Cerebellar cortex (tissue), 1 donor: ENCODE results near the gene TASOR.
"Not testable (repeated sequence)": the region's sequence is repeated elsewhere in the genome, so short reads cannot be mapped to it uniquely, and the experiment has no call there.

Experiments
- DNase-seq: peaks from one replicate; pipeline ENCODE4 v3.0.0-alpha.2; 2015; ENCODE audit warnings: low spot score

The TASOR gene

GRCh38 chr3:56683122-56683817 is at the start of gene TASOR:
Gene TASOR, minus strand, starts transcription at chr3:56683265. Its CDS starts 259 bp downstream, at chr3:56683006.
- peak; percentile 70 for DNase-seq

- no peak for DNase-seq
Measured at GRCh38 chr3:56732109-56732508, 49.0 kb upstream of the TASOR start.

- DNase-seq = no peak
Measured at GRCh38 chr3:56725175-56725574, 42.1 kb upstream of the TASOR start.

- no peak for DNase-seq
Measured at GRCh38 chr3:56724676-56725075, 41.6 kb upstream of the TASOR start.

- DNase-seq = no peak
Measured at GRCh38 chr3:56720849-56721248, 37.8 kb upstream of the TASOR start.

GRCh38 chr3:56718809-56719208 is 35.7 kb upstream of the TASOR start:
- DNase-seq = not testable (repeated sequence)

- no peak for DNase-seq
Measured at GRCh38 chr3:56711344-56711743, 28.3 kb upstream of the TASOR start.

- not testable (repeated sequence) for DNase-seq
Measured at GRCh38 chr3:56707412-56707811, 24.3 kb upstream of the TASOR start.

- no peak for DNase-seq
Measured at GRCh38 chr3:56706629-56707028, 23.6 kb upstream of the TASOR start.

- no peak for DNase-seq
Measured at GRCh38 chr3:56704706-56705105, 21.6 kb upstream of the TASOR start.

GRCh38 chr3:56702490-56703315 is 19.6 kb upstream of the TASOR start:
- DNase-seq = peak; percentile 88

GRCh38 chr3:56700151-56700550 is 17.1 kb upstream of the TASOR start:
- no peak for DNase-seq

- DNase-seq = no peak
Measured at GRCh38 chr3:56694867-56695683, 12.0 kb upstream of the TASOR start.

GRCh38 chr3:56693750-56694149 is 10.7 kb upstream of the TASOR start:
- DNase-seq = no peak

- DNase-seq = not testable (repeated sequence)
Measured at GRCh38 chr3:56692520-56693433, 9.7 kb upstream of the TASOR start.

- DNase-seq = not testable (repeated sequence)
Measured at GRCh38 chr3:56692001-56692365, 8.9 kb upstream of the TASOR start.

GRCh38 chr3:56691165-56692000 is 8.3 kb upstream of the TASOR start:
- DNase-seq = no peak

GRCh38 chr3:56689303-56689702 is 6.2 kb upstream of the TASOR start:
- no peak for DNase-seq

GRCh38 chr3:56688191-56688590 is 5.1 kb upstream of the TASOR start:
- DNase-seq = no peak

GRCh38 chr3:56684029-56684428 is 964 bp upstream of the TASOR start:
- no peak for DNase-seq
